Heart left ventricle (tissue), 13 donors: ENCODE data around the gene GPBP1.

ENCODE experiments used
- CTCF ChIP-seq, 12 donors: fragments of 200-600 bp; sonication (generic) in 4 of 12; IDR thresholded peaks; one replicate each; pipeline versions ENCODE4 v1.5.0 to v1.8.0; 2018 to 2022; ENCODE audit warnings: antibody characterized with exemption in 12 of 12, mild to moderate bottlenecking in 5 of 12
- POLR2A ChIP-seq, 2 donors: fragments of 450-650 bp; IDR thresholded peaks; one replicate each; pipeline ENCODE4 v1.6.1; 2017; ENCODE audit warnings: antibody characterized with exemption in 2 of 2, mild to moderate bottlenecking in 2 of 2, moderate library complexity in 2 of 2
- donor health status: ischemic (EF 13 %, LVEDD 7.1; RV severe dilation, severe dysfunction).
- donor health status: DM: no; HTN: yes; CAD: no.
- donor health status: DM: no; HTN: no; CAD: no.
- donor health status: ischemic (EF 25% LVEDD 6.9; RV normal size, moderate dysfunction).
- donor health status: ischemic (EF 25% LVEDD 5.7; RV mildly dilated, moderate dysfunction).
- donor health status: ischemic (EF 35%, LVEDD 5.7; RV mildly dilated, moderate dysfunction).
- donor health status: nonischemic (EF 11% LVEDD 7.7; RV severe dilation, severe dysfunction).
- donor health status: DM: yes; HTN: yes; CAD: no.
- donor health status: PGD.
- donor health status: ischemic (EF 29% LVEDD 5.4; RV normal size, mild dysfunction).
- donor health status: nonischemic (EF 23%, LVEDD 6.1; RV moderate dilation, normal function).

DNA sequence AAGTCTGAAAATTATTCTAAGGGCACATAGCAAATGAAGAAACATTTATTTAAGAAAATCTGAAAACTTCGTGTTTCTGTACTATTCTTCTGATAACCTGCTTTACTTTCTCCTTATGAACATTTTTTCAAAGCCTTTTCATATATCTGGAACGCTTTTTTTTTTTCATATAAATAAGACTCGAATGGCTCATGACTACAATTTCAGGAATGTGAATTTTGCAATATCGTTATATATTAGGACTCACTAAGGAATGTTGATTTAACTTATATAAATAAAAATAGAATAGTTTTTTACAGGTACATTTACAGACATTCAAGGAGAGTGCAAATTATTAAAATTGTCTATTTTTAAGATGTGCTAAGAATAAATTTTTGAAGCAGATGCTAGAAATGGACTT, 42.9 kb downstream of the GPBP1 start:
- TF ChIP-seq POLR2A (IDR thresholded peaks at IDR 0.05) (no peak), CTCF (IDR thresholded peaks at IDR 0.05) (no peak)
